Neural progenitor cell (in vitro differentiated cells): ENCODE measurements around the gene BFSP1. TPM values are rescaled to one million over a fixed set of nuclear protein-coding genes. Genes with fewer than 3 reads are reported as not detected.
A peak's percentile ranks its signal among the peaks of the same experiment; 100 is the strongest.

Experiments used
- DNase-seq: peaks from one replicate; pipeline ENCODE4 v3.0.0-alpha.2; 2016; ENCODE audit warnings: low spot score
- H2AFZ ChIP-seq: fragments of 200-600 bp; sonication (generic); replicated peaks from 2 replicates; pipeline ENCODE4 v1.6.1; 2016; ENCODE audit warnings: antibody characterized with exemption
- H3F3A ChIP-seq: fragments of 200-600 bp; sonication (generic); 2 replicates; pipeline ENCODE4 v1.6.1; 2016; ENCODE audit warnings: antibody characterized with exemption, low read depth
- H3K27ac ChIP-seq: fragments of 200-600 bp; sonication (generic); 2 replicates; pipeline ENCODE4 v1.5.1; 2016; ENCODE audit warnings: mild to moderate bottlenecking
- H3K27me3 ChIP-seq: fragments of 200-600 bp; sonication (generic); 2 replicates; pipeline ENCODE4 v1.6.1; 2016; ENCODE audit warnings: mild to moderate bottlenecking, moderate library complexity
- H3K36me3 ChIP-seq: fragments of 200-600 bp; sonication (generic); 2 replicates; pipeline ENCODE4 v1.5.1; 2016
- H3K4me1 ChIP-seq: fragments of 200-600 bp; sonication (generic); 2 replicates; pipeline ENCODE4 v1.6.1; 2016; ENCODE audit warnings: mixed run types
- H3K4me2 ChIP-seq: fragments of 200-600 bp; sonication (generic); 2 replicates; pipeline ENCODE4 v1.6.1; 2016
- H3K4me3 ChIP-seq: fragments of 200-600 bp; sonication (generic); 2 replicates; pipeline ENCODE4 v1.5.1; 2016
- H3K79me2 ChIP-seq: fragments of 200-600 bp; sonication (generic); 2 replicates; pipeline ENCODE4 v1.6.1; 2016; ENCODE audit warnings: low read depth
- H3K9ac ChIP-seq: fragments of 200-600 bp; sonication (generic); 2 replicates; pipeline ENCODE4 v1.6.1; 2016
- H3K9me3 ChIP-seq: fragments of 200-600 bp; sonication (generic); 2 replicates; pipeline ENCODE4 v1.5.1; 2016; ENCODE audit warnings: low read depth
- H4K20me1 ChIP-seq: fragments of 200-600 bp; sonication (generic); 2 replicates; pipeline ENCODE4 v1.6.1; 2016; ENCODE audit warnings: low read depth
- H3K27ac Mint-ChIP-seq: 3 replicates; pipeline ENCODE4 v1.8.0; 2021; ENCODE audit warnings: mixed read lengths
- H3K27me3 Mint-ChIP-seq: 2 replicates; pipeline ENCODE4 v1.8.0; 2022; ENCODE audit warnings: low read depth, mild to moderate bottlenecking, inconsistent platforms, moderate library complexity, mixed read lengths; ENCODE audit not compliant: insufficient read depth
- H3K36me3 Mint-ChIP-seq: 3 replicates; pipeline ENCODE4 v1.8.0; 2021; ENCODE audit warnings: mixed read lengths
- H3K4me1 Mint-ChIP-seq: 3 replicates; pipeline ENCODE4 v1.8.0; 2021; ENCODE audit warnings: mixed read lengths
- H3K4me3 Mint-ChIP-seq: 3 replicates; pipeline ENCODE4 v1.8.0; 2021; ENCODE audit warnings: mild to moderate bottlenecking, moderate library complexity, mixed read lengths
- H3K9me3 Mint-ChIP-seq: 3 replicates; pipeline ENCODE4 v1.8.0; 2020; ENCODE audit warnings: mixed read lengths
- CTCF ChIP-seq: fragments of 200-600 bp; sonication (generic); IDR thresholded peaks from 2 replicates; pipeline ENCODE4 v1.5.1; 2017; ENCODE audit warnings: antibody characterized with exemption, mild to moderate bottlenecking
- EZH2 ChIP-seq: fragments of 200-600 bp; sonication (generic); IDR thresholded peaks from 2 replicates; pipeline ENCODE4 v1.6.1; 2017; ENCODE audit warnings: antibody characterized with exemption, mild to moderate bottlenecking, moderate library complexity
- EZH2phosphoT487 ChIP-seq: fragments of 200-600 bp; sonication (generic); IDR thresholded peaks from 2 replicates; pipeline ENCODE4 v1.6.1; 2017; ENCODE audit warnings: antibody characterized with exemption
- total RNA-seq: library from RNA; depleted of rRNA; stranded (reverse); fragments of >200 nt; gene quantifications from 2 replicates; pipeline ENCODE4 v1.2.3, GENCODE V29; 2015; ENCODE audit warnings: low replicate concordance

BFSP1 gene
- total RNA-seq, 1 donor from 2014 or later: not detected

- H3K36me3 Mint-ChIP-seq: no peaks in the 10 kb centered on the region
- no peak overlapping the region for H3K4me3 ChIP-seq
- H3K27ac Mint-ChIP-seq: no peak overlapping the region
- H3K4me1 ChIP-seq: no peaks in the 10 kb centered on the region
- H3K79me2 ChIP-seq: no peaks in the 10 kb centered on the region
- no peaks in the 10 kb centered on the region for H3F3A ChIP-seq
- H3K27me3 ChIP-seq: no peaks in the 10 kb centered on the region
- no peak overlapping the region for H3K9ac ChIP-seq
- peaks cover 7% of the 10 kb centered on the region for H3K4me1 Mint-ChIP-seq
- peaks cover 2% of the 10 kb centered on the region for H3K27me3 Mint-ChIP-seq
- TF ChIP-seq EZH2 (no peak), CTCF (no peak), EZH2phosphoT487 (no peak)
- no peak overlapping the region for H3K27ac ChIP-seq
- no peaks in the 10 kb centered on the region for H3K9me3 ChIP-seq
- no peaks in the 10 kb centered on the region for H3K9me3 Mint-ChIP-seq
- H2AFZ ChIP-seq: no peak overlapping the region
- no peak for DNase-seq
- no peak overlapping the region for H3K4me2 ChIP-seq
- no peaks in the 10 kb centered on the region for H3K36me3 ChIP-seq
- H3K4me3 Mint-ChIP-seq: no peak overlapping the region
- no peaks in the 10 kb centered on the region for H4K20me1 ChIP-seq
Observed at GRCh38 chr20:17456279-17456678, 74.9 kb downstream of the BFSP1 start.

- no peak overlapping the region for H3K27ac Mint-ChIP-seq
- DNase-seq: no peak
- Histone ChIP-seq H2AFZ (no peak overlapping the region), H3K9me3 (no peaks in the 10 kb centered on the region), H3F3A (no peaks in the 10 kb centered on the region), H3K4me2 (no peak overlapping the region), H3K36me3 (no peaks in the 10 kb centered on the region), H3K4me1 (no peaks in the 10 kb centered on the region), H3K79me2 (no peaks in the 10 kb centered on the region), H4K20me1 (no peaks in the 10 kb centered on the region), H3K27me3 (no peaks in the 10 kb centered on the region), H3K9ac (no peak overlapping the region), H3K4me3 (no peak overlapping the region), H3K27ac (no peak overlapping the region)
- TF ChIP-seq EZH2phosphoT487: no peak
- TF ChIP-seq EZH2: no peak
- TF ChIP-seq CTCF: no peak
- peaks cover 7% of the 10 kb centered on the region for H3K4me1 Mint-ChIP-seq
- no peaks in the 10 kb centered on the region for H3K36me3 Mint-ChIP-seq
- no peaks in the 10 kb centered on the region for H3K9me3 Mint-ChIP-seq
- no peak overlapping the region for H3K4me3 Mint-ChIP-seq
- peaks cover 2% of the 10 kb centered on the region for H3K27me3 Mint-ChIP-seq
Observed at GRCh38 chr20:17453592-17453991, 77.6 kb downstream of the BFSP1 start.

- H3K9ac ChIP-seq: no peak overlapping the region
- peaks cover 5% of the 10 kb centered on the region for H3K4me1 Mint-ChIP-seq
- no peaks in the 10 kb centered on the region for H3K36me3 Mint-ChIP-seq
- H3F3A ChIP-seq: no peaks in the 10 kb centered on the region
- no peaks in the 10 kb centered on the region for H4K20me1 ChIP-seq
- no peaks in the 10 kb centered on the region for H3K4me1 ChIP-seq
- no peak overlapping the region for H2AFZ ChIP-seq
- no peak for TF ChIP-seq CTCF
- no peak for TF ChIP-seq EZH2phosphoT487
- TF ChIP-seq EZH2: no peak
- no peaks in the 10 kb centered on the region for H3K79me2 ChIP-seq
- H3K9me3 Mint-ChIP-seq: no peaks in the 10 kb centered on the region
- no peak overlapping the region for H3K4me3 Mint-ChIP-seq
- no peak overlapping the region for H3K27ac ChIP-seq
- peaks cover 2% of the 10 kb centered on the region for H3K27me3 Mint-ChIP-seq
- no peaks in the 10 kb centered on the region for H3K27me3 ChIP-seq
- no peaks in the 10 kb centered on the region for H3K9me3 ChIP-seq
- no peak for DNase-seq
- no peak overlapping the region for H3K27ac Mint-ChIP-seq
- H3K4me2 ChIP-seq: no peak overlapping the region
- no peaks in the 10 kb centered on the region for H3K36me3 ChIP-seq
- no peak overlapping the region for H3K4me3 ChIP-seq
Observed at GRCh38 chr20:17452441-17452840, 78.7 kb downstream of the BFSP1 start.

GRCh38 chr20:17449031-17449430 is 82.1 kb downstream of the BFSP1 start:
- DNase-seq: peak; percentile 26
- no peaks in the 10 kb centered on the region for H4K20me1 ChIP-seq
- H3K4me1 ChIP-seq: no peaks in the 10 kb centered on the region
- H3F3A ChIP-seq: no peaks in the 10 kb centered on the region
- no peak overlapping the region for H3K4me2 ChIP-seq
- no peak overlapping the region for H3K4me3 ChIP-seq
- Mint-ChIP-seq H3K27ac (no peak overlapping the region), H3K4me1 (no peaks in the 10 kb centered on the region), H3K36me3 (no peaks in the 10 kb centered on the region), H3K27me3 (no peaks in the 10 kb centered on the region), H3K4me3 (no peak overlapping the region), H3K9me3 (no peaks in the 10 kb centered on the region)
- TF ChIP-seq EZH2phosphoT487: no peak
- no peak for TF ChIP-seq CTCF
- TF ChIP-seq EZH2: no peak
- H3K79me2 ChIP-seq: no peaks in the 10 kb centered on the region
- H3K27ac ChIP-seq: no peak overlapping the region
- H3K36me3 ChIP-seq: no peaks in the 10 kb centered on the region
- no peaks in the 10 kb centered on the region for H3K27me3 ChIP-seq
- H2AFZ ChIP-seq: no peak overlapping the region
- H3K9ac ChIP-seq: no peak overlapping the region
- no peaks in the 10 kb centered on the region for H3K9me3 ChIP-seq
